GM12892 (cell line): ENCODE data around the gene DPYSL4.

ENCODE experiments used
- POLR2A ChIP-seq: IDR thresholded peaks from 2 replicates; pipeline ENCODE4 v1.6.1; 2011; ENCODE audit warnings: low read depth, low read length, control low read depth
- POLR2AphosphoS5 ChIP-seq: IDR thresholded peaks from 2 replicates; pipeline ENCODE4 v1.6.1; 2011; ENCODE audit warnings: low read depth, low read length, control low read depth
- TAF1 ChIP-seq: IDR thresholded peaks from 2 replicates; pipeline ENCODE4 v1.6.1; 2011; ENCODE audit warnings: low read depth, mild to moderate bottlenecking, control low read depth, low read length, borderline replicate concordance

GRCh38 chr10:132140167-132140925 lies 46.4 kb upstream of the DPYSL4 start:
- TF ChIP-seq POLR2A (no peak), POLR2AphosphoS5 (no peak), TAF1 (no peak)
